ENCODE measurements around the gene HABP2. TPM values are rescaled to one million over a fixed set of nuclear protein-coding genes. Genes with fewer than 3 reads are reported as not detected.

HABP2 gene
- total RNA-seq, 1 donor from 2014 or later: 0.11 TPM

GRCh38 chr10:113585949-113586348, 33.1 kb downstream of the HABP2 start:
- H3K4me3 Mint-ChIP-seq (ENCODE audit: unreplicated experiment): no peak overlapping the region
- no peak overlapping the region for H3K27ac Mint-ChIP-seq (ENCODE audit: unreplicated experiment)
- no peak for DNase-seq (ENCODE audit: extremely low spot score, unreplicated experiment)
- no peaks in the 10 kb centered on the region for H3K4me1 Mint-ChIP-seq (ENCODE audit: unreplicated experiment)
- peaks cover 31% of the 10 kb centered on the region for H3K27me3 Mint-ChIP-seq (ENCODE audit: unreplicated experiment)
- H3K9me3 Mint-ChIP-seq (ENCODE audit: unreplicated experiment): no peaks in the 10 kb centered on the region
- no peak for TF ChIP-seq CTCF (IDR thresholded peaks at IDR 0.05)
- H3K36me3 Mint-ChIP-seq (ENCODE audit: unreplicated experiment): no peaks in the 10 kb centered on the region

GRCh38 chr10:113589201-113589770, 36.4 kb downstream of the HABP2 start:
- no peak for TF ChIP-seq CTCF (IDR thresholded peaks at IDR 0.05)
- Mint-ChIP-seq H3K36me3 (ENCODE audit: unreplicated experiment) (no peaks in the 10 kb centered on the region), H3K27ac (ENCODE audit: unreplicated experiment) (no peak overlapping the region), H3K4me3 (ENCODE audit: unreplicated experiment) (no peak overlapping the region), H3K4me1 (ENCODE audit: unreplicated experiment) (no peaks in the 10 kb centered on the region), H3K27me3 (ENCODE audit: unreplicated experiment) (peaks cover 19% of the 10 kb centered on the region), H3K9me3 (ENCODE audit: unreplicated experiment) (no peaks in the 10 kb centered on the region)
- DNase-seq (ENCODE audit: extremely low spot score, unreplicated experiment): no peak

- no peaks in the 10 kb centered on the region for H3K4me1 Mint-ChIP-seq (ENCODE audit: unreplicated experiment)
- H3K4me3 Mint-ChIP-seq (ENCODE audit: unreplicated experiment): no peak overlapping the region
- H3K27ac Mint-ChIP-seq (ENCODE audit: unreplicated experiment): no peak overlapping the region
These were observed 37.7 kb downstream of the HABP2 start for GRCh38 chr10:113590581-113590980.

GRCh38 chr10:113592380-113592779, 39.5 kb downstream of the HABP2 start:
- DNase-seq (ENCODE audit: extremely low spot score, unreplicated experiment): no peak
- TF ChIP-seq CTCF (IDR thresholded peaks at IDR 0.05): no peak
- no peaks in the 10 kb centered on the region for H3K36me3 Mint-ChIP-seq (ENCODE audit: unreplicated experiment)
- H3K27ac Mint-ChIP-seq (ENCODE audit: unreplicated experiment): no peak overlapping the region
- H3K4me3 Mint-ChIP-seq (ENCODE audit: unreplicated experiment): no peak overlapping the region
- H3K4me1 Mint-ChIP-seq (ENCODE audit: unreplicated experiment): no peaks in the 10 kb centered on the region
- no peaks in the 10 kb centered on the region for H3K9me3 Mint-ChIP-seq (ENCODE audit: unreplicated experiment)
- H3K27me3 Mint-ChIP-seq (ENCODE audit: unreplicated experiment): peaks cover 30% of the 10 kb centered on the region

More at GRCh38 chr10:113590581-113590980, 37.7 kb downstream of the HABP2 start:
- no peak for DNase-seq (ENCODE audit: extremely low spot score, unreplicated experiment)
- peaks cover 21% of the 10 kb centered on the region for H3K27me3 Mint-ChIP-seq (ENCODE audit: unreplicated experiment)
- no peaks in the 10 kb centered on the region for H3K36me3 Mint-ChIP-seq (ENCODE audit: unreplicated experiment)
- TF ChIP-seq CTCF (IDR thresholded peaks at IDR 0.05): no peak
- H3K9me3 Mint-ChIP-seq (ENCODE audit: unreplicated experiment): no peaks in the 10 kb centered on the region

- no peaks in the 10 kb centered on the region for H3K4me1 Mint-ChIP-seq (ENCODE audit: unreplicated experiment)
- no peak for DNase-seq (ENCODE audit: extremely low spot score, unreplicated experiment)
- no peak overlapping the region for H3K4me3 Mint-ChIP-seq (ENCODE audit: unreplicated experiment)
- H3K27ac Mint-ChIP-seq (ENCODE audit: unreplicated experiment): no peak overlapping the region
- H3K36me3 Mint-ChIP-seq (ENCODE audit: unreplicated experiment): no peaks in the 10 kb centered on the region
- no peak for TF ChIP-seq CTCF (IDR thresholded peaks at IDR 0.05)
- H3K27me3 Mint-ChIP-seq (ENCODE audit: unreplicated experiment): peaks cover 41% of the 10 kb centered on the region
- no peaks in the 10 kb centered on the region for H3K9me3 Mint-ChIP-seq (ENCODE audit: unreplicated experiment)
These were observed 41.8 kb downstream of the HABP2 start for GRCh38 chr10:113594652-113595051.
